ENCODE results near the gene ITGAV.

Gene ITGAV

DNA sequence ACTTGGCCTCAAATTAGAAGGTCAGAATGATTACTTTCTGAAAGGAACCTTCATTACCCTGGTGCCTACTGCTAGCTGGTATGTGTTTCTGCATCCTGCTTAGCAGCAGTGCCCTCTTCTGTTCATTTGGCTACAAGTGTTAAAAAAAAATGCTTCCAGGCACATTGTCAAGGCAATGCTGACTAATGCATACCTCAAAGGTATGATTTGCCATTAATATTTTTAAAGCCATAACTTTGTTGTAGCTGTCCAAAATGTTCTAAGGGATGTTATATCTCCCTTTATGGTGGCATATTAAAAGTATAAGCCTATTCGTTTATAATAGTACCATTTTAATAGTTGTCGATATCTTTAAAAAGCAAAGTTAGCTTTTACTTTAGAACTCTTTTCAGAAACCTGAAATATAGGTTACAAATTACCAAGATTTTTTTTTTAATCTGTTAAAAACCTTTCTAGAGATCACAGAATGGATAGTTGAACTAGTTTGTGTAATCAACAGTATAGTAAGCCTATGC lies 52.0 kb downstream of the ITGAV start:
- POLR2A ChIA-PET = interaction anchor here (2.3 kb wide), 1 partner anchor 52 kb away, joined by 13 read pairs; the partner anchor contains the start of gene ITGAV
- Histone ChIP-seq H3K4me3 (ENCODE audit: low read depth, low read length) (no peak overlapping the region), H3K9me3 (ENCODE audit: control insufficient read depth, insufficient read depth, low read depth, low read length) (no peaks in the 10 kb centered on the region), H3K36me3 (ENCODE audit: control insufficient read depth in 2 of 2, insufficient read depth in 1 of 2, low read length in 2 of 2) (peaks cover 20 to 38% of the 10 kb centered on the region in 2 experiments), H3K4me1 (ENCODE audit: control insufficient read depth, insufficient read depth, low read length) (no peaks in the 10 kb centered on the region), H3K27ac (ENCODE audit: extremely low read depth, low read depth, low read length) (no peak overlapping the region)
- CTCF ChIA-PET = interaction anchor here (0.6 to 6.2 kb wide), 28 partner anchors 9 to 902 kb away, joined by 3 to 74 read pairs (median 4); partner anchors contain the start of gene ITGAV
- TF ChIP-seq ZFP3 (tag by site-specific recombination; IDR thresholded peaks at IDR 0.05; ENCODE audit: low read depth) (no peak), ZNF138 (tag by site-specific recombination; IDR thresholded peaks at IDR 0.05; ENCODE audit: borderline replicate concordance) (no peak), ZNF133 (tag by site-specific recombination; IDR thresholded peaks at IDR 0.05) (no peak), ZIC2 (tag by site-specific recombination; IDR thresholded peaks at IDR 0.05) (no peak), ZNF362 (tag by site-specific recombination; IDR thresholded peaks at IDR 0.05) (peak; percentile 67), ZNF266 (tag by site-specific recombination; IDR thresholded peaks at IDR 0.05; ENCODE audit: low read depth) (no peak), SP2 (tag by site-specific recombination; IDR thresholded peaks at IDR 0.05) (no peak), ZBTB11 (tag by site-specific recombination; conservative IDR thresholded peaks at IDR 0.05; ENCODE audit: low read depth) (no peak), ZNF660 (tag by site-specific recombination; IDR thresholded peaks at IDR 0.05) (0 out of 2 replicates have a peak, but pooled peaks have one; percentile 18), ZNF544 (tag by site-specific recombination; IDR thresholded peaks at IDR 0.05) (no peak), ZNF639 (tag by site-specific recombination; IDR thresholded peaks at IDR 0.05) (no peak), REPIN1 (tag by site-specific recombination; IDR thresholded peaks at IDR 0.05; ENCODE audit: low read depth) (no peak), ZNF654 (tag by site-specific recombination; IDR thresholded peaks at IDR 0.05; ENCODE audit: low read depth) (peak; percentile 80), CTCF (tag by site-specific recombination; IDR thresholded peaks at IDR 0.05) (peak; percentile 62; the same call in 1 of the 2 replicates), ZSCAN30 (tag by site-specific recombination; IDR thresholded peaks at IDR 0.05) (peak; percentile 74; the same call in 1 of the 2 replicates), ZNF658 (tag by site-specific recombination; IDR thresholded peaks at IDR 0.05) (no peak)
- TF ChIP-seq, protein P1, sequence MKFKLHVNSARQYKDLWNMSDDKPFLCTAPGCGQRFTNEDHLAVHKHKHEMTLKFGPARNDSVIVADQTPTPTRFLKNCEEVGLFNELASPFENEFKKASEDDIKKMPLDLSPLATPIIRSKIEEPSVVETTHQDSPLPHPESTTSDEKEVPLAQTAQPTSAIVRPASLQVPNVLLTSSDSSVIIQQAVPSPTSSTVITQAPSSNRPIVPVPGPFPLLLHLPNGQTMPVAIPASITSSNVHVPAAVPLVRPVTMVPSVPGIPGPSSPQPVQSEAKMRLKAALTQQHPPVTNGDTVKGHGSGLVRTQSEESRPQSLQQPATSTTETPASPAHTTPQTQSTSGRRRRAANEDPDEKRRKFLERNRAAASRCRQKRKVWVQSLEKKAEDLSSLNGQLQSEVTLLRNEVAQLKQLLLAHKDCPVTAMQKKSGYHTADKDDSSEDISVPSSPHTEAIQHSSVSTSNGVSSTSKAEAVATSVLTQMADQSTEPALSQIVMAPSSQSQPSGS (tag by site-specific recombination; IDR thresholded peaks at IDR 0.05; ENCODE audit: low read depth) = no peak
- TF ChIP-seq, protein P2, sequence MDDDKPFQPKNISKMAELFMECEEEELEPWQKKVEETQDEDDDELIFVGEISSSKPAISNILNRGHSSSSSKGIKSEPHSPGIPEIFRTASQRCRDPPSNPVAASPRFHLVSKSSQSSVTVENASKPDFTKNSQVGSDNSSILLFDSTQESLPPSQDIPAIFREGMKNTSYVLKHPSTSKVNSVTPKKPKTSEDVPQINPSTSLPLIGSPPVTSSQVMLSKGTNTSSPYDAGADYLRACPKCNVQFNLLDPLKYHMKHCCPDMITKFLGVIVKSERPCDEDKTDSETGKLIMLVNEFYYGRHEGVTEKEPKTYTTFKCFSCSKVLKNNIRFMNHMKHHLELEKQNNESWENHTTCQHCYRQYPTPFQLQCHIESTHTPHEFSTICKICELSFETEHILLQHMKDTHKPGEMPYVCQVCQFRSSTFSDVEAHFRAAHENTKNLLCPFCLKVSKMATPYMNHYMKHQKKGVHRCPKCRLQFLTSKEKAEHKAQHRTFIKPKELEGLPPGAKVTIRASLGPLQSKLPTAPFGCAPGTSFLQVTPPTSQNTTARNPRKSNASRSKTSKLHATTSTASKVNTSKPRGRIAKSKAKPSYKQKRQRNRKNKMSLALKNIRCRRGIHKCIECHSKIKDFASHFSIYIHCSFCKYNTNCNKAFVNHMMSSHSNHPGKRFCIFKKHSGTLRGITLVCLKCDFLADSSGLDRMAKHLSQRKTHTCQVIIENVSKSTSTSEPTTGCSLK (tag by site-specific recombination; IDR thresholded peaks at IDR 0.05) = no peak

All from HEK293 (cell line).